ENCODE measurements around the gene NCDN.

DNA sequence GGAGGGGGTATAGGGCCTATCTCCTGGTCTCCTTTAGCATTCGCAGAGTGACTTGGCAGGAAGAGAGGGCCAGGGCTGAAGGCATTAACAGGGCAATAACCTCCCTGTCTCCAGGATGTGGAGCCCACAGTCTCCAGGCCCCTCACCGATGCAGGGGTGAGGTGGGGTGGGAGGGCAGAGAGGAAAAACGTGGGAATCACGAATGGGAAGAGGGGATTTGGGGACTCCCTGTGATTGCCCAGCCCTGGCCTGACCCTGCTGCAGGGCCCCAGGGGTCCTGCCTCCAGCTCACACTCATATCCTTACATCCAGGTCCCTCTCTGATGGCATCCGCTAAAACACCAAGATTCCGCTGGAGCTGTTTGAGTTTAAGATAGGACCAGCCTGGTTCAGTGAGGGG, 30.1 kb downstream of the NCDN start:
- TF ChIP-seq POLR2A (IDR thresholded peaks at IDR 0.05): no peak
- TF ChIP-seq, protein P1, sequence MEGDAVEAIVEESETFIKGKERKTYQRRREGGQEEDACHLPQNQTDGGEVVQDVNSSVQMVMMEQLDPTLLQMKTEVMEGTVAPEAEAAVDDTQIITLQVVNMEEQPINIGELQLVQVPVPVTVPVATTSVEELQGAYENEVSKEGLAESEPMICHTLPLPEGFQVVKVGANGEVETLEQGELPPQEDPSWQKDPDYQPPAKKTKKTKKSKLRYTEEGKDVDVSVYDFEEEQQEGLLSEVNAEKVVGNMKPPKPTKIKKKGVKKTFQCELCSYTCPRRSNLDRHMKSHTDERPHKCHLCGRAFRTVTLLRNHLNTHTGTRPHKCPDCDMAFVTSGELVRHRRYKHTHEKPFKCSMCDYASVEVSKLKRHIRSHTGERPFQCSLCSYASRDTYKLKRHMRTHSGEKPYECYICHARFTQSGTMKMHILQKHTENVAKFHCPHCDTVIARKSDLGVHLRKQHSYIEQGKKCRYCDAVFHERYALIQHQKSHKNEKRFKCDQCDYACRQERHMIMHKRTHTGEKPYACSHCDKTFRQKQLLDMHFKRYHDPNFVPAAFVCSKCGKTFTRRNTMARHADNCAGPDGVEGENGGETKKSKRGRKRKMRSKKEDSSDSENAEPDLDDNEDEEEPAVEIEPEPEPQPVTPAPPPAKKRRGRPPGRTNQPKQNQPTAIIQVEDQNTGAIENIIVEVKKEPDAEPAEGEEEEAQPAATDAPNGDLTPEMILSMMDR (IDR thresholded peaks at IDR 0.05): no peak
